Gastrocnemius medialis (tissue), 4 donors: ENCODE data around the gene SYTL1.

Source experiments
- POLR2A ChIP-seq, 2 donors: fragments of 450-650 bp; IDR thresholded peaks; one replicate each; pipeline ENCODE4 v1.6.1; 2017; ENCODE audit warnings: antibody characterized with exemption in 2 of 2, mild to moderate bottlenecking in 2 of 2, moderate library complexity in 2 of 2
- TF ChIP-seq, protein P1 (sequence below), 5 experiments: fragments of 450-650 bp in 3 of 5; fragments of 200-600 bp in 2 of 5; sonication (generic) in 2 of 5; IDR thresholded peaks in 4 of 5; conservative IDR thresholded peaks in 1 of 5; 1 replicate in 4 of 5; 2 replicates in 1 of 5; pipeline ENCODE4 v1.5.1; 2016 to 2019; ENCODE audit warnings: antibody characterized with exemption in 5 of 5, mild to moderate bottlenecking in 3 of 5, moderate library complexity in 3 of 5

DNA sequence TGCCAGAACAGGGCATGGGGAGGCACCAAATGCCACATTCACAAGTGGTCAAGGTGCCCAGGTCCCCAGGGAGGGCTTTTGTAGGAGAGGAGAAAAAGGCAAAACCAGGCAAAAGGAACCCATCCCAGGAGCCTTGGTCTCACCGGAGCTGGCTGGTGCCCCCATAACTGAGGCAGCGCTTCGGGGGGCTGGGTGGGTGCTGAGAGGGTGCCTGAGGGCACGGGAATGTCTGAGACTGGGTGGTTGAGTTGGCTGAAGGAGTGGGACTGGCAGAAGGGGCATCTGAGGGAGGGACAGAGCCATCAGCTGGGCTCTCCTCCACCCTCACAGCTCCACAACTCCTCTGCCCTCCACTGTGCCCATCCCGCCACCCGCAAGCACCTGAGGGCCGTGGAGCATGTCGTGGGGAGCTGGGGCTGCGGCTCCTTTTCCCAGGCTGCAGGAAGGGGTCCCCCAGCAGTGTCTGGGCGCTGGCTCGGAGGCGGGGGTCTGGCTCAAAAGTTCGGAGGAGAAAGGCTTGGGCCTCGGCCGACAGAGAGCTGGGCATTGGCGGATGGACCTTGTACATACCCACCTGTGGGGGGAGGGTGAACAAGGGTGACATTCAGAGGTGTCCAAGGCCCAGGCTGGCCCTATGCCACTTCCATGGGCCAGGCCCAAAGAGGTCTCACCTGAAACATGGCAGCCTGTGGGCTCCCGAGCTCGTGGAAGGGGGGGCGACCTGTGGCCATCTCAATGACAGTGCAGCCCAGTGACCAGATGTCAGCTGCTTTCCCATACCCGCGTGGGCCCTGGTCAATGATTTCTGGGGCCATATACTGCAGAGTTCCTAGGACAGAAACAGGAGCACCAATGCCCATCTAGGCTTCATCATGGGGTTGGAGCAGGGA is 16.5 kb downstream of the SYTL1 start:
- TF ChIP-seq, protein P1, sequence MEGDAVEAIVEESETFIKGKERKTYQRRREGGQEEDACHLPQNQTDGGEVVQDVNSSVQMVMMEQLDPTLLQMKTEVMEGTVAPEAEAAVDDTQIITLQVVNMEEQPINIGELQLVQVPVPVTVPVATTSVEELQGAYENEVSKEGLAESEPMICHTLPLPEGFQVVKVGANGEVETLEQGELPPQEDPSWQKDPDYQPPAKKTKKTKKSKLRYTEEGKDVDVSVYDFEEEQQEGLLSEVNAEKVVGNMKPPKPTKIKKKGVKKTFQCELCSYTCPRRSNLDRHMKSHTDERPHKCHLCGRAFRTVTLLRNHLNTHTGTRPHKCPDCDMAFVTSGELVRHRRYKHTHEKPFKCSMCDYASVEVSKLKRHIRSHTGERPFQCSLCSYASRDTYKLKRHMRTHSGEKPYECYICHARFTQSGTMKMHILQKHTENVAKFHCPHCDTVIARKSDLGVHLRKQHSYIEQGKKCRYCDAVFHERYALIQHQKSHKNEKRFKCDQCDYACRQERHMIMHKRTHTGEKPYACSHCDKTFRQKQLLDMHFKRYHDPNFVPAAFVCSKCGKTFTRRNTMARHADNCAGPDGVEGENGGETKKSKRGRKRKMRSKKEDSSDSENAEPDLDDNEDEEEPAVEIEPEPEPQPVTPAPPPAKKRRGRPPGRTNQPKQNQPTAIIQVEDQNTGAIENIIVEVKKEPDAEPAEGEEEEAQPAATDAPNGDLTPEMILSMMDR (IDR thresholded peaks at IDR 0.05 in 4 of 5, conservative IDR thresholded peaks at IDR 0.05 in 1 of 5) = no peak
- TF ChIP-seq POLR2A (IDR thresholded peaks at IDR 0.05) = no peak
